22Rv1 (cell line): Measurements from ENCODE around the gene SIRT7.

Experiments
- ZFX ChIP-seq: fragments of 450-650 bp; IDR thresholded peaks from 2 replicates; pipeline ENCODE4 v1.6.1; 2017; ENCODE audit warnings: antibody characterized with exemption, borderline replicate concordance
- TF ChIP-seq, protein P1 (sequence below): fragments of 450-650 bp; IDR thresholded peaks from 2 replicates; pipeline ENCODE4 v1.5.1; 2017; ENCODE audit warnings: mild to moderate bottlenecking

GRCh38 chr17:81877569-81877968 lies 40.4 kb downstream of the SIRT7 start:
- TF ChIP-seq, protein P1, sequence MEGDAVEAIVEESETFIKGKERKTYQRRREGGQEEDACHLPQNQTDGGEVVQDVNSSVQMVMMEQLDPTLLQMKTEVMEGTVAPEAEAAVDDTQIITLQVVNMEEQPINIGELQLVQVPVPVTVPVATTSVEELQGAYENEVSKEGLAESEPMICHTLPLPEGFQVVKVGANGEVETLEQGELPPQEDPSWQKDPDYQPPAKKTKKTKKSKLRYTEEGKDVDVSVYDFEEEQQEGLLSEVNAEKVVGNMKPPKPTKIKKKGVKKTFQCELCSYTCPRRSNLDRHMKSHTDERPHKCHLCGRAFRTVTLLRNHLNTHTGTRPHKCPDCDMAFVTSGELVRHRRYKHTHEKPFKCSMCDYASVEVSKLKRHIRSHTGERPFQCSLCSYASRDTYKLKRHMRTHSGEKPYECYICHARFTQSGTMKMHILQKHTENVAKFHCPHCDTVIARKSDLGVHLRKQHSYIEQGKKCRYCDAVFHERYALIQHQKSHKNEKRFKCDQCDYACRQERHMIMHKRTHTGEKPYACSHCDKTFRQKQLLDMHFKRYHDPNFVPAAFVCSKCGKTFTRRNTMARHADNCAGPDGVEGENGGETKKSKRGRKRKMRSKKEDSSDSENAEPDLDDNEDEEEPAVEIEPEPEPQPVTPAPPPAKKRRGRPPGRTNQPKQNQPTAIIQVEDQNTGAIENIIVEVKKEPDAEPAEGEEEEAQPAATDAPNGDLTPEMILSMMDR, result no peak
- no peak for TF ChIP-seq ZFX
